ENCODE measurements around the gene HMCN2. TPM values are rescaled to one million over a fixed set of nuclear protein-coding genes. Genes with fewer than 3 reads are reported as not detected.

HMCN2 gene
- total and polyA plus RNA-seq, 2 of the 4 experiments (the other 2 are of a cell fraction): 0.02 TPM; not detected in 1

DNA sequence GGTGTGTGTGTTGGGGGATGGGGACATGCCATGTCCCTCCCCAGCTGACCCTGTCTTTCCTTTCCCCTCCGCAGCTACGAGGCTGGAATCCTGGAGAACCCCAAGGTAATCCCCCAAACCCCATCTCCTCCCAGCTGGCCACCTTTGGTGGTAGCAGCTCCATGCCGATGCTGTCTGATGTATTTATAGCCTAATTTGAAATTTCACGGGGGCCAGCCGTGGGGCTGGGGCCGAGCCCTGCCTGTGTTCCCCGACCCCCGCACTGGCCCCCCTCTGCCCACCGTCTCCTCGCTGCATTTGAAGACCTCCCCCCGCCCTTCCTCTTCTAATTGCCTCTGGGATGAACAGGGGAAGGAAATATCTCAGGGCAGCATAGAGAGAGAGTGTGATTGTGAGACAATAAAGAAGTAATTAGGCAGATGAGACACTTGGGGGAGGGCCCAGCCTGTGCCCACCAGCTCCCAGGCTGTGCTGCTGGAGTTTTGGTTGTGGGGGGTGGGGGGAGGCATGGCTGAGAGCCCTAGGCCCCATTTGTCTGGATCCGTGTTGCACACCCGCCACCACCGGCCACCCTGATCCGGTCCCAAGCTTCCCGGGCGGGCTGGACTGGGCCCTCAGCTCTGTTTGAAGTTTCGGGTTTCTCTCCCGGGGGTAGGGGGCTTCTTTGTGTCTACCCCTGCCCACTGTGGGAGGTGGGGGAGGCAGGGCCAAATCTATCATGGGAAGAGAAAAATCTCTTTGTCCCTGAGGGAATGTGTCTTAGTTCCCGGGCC is 206.0 kb downstream of the HMCN2 start:
- H3K4me2 ChIP-seq (ENCODE audit: low read depth, low read length): no peak overlapping the region
- H2BK5ac ChIP-seq (ENCODE audit: low read depth, low read length, poor library complexity, severe bottlenecking): no peak overlapping the region
- no peak overlapping the region for H3K9ac ChIP-seq (ENCODE audit: low read depth, low read length)
- H4K5ac ChIP-seq (ENCODE audit: low read depth, low read length): no peak overlapping the region
- POLR2A ChIA-PET (ENCODE audit: unreplicated experiment): no interaction called here
- no TSS peak for BruUV-seq (replicated peaks)
- H3K4ac ChIP-seq (ENCODE audit: low read depth, low read length): no peak overlapping the region
- no peak overlapping the region for H2AFZ ChIP-seq (replicated peaks; ENCODE audit: low read length, poor library complexity)
- no peak overlapping the region for H4K8ac ChIP-seq (ENCODE audit: low read depth in 2 of 2, low read length in 2 of 2)
- dilution Hi-C loops (cut with HindIII; ENCODE audit: low sequenced_read_pairs, unreplicated experiment): no loop called here
- H3K27me3 ChIP-seq (ENCODE audit: control insufficient read depth, insufficient read depth, low read length): peaks cover 33% of the 10 kb centered on the region
- ATAC-seq (ENCODE audit: low read depth) (no peak), DNase-seq (no peak)
- no peaks in the 10 kb centered on the region for H3K9me1 ChIP-seq (ENCODE audit: insufficient read depth, low read length)
- no peak overlapping the region for H4K91ac ChIP-seq (ENCODE audit: insufficient read depth, low read depth, low read length)
- no peak overlapping the region for H2BK120ac ChIP-seq (ENCODE audit: low read depth, low read length)
- H2BK15ac ChIP-seq (ENCODE audit: low read depth, low read length): no peak overlapping the region
- H3K27ac ChIP-seq (ENCODE audit: insufficient read depth, low read length): no peak overlapping the region
- WGBS, 2 experiments (ENCODE audit: extremely low coverage in 2 of 2, insufficient read length in 1 of 2): no CpG with 5 or more reads among the region's 20 CpGs
- no peak overlapping the region for H3K4me3 ChIP-seq (ENCODE audit: insufficient read depth, low read depth, low read length)
- no peak overlapping the region for H2AK5ac ChIP-seq (ENCODE audit: low read depth, low read length)
- no peaks in the 10 kb centered on the region for H3K4me1 ChIP-seq (ENCODE audit: control insufficient read depth, insufficient read depth, low read length)
- no peak overlapping the region for H3K18ac ChIP-seq (ENCODE audit: low read depth, low read length)
- in situ Hi-C loops (cut with MboI; ENCODE audit: low sequenced_read_pairs): no loop called here
- intact Hi-C loops (cut with micrococcal nuclease): no loop called here
- H3K14ac ChIP-seq (replicated peaks; ENCODE audit: low read depth, low read length): no peak overlapping the region
- no peaks in the 10 kb centered on the region for H3K36me3 ChIP-seq (ENCODE audit: control insufficient read depth, insufficient read depth, low read length)
- no peaks in the 10 kb centered on the region for H3K79me1 ChIP-seq (ENCODE audit: low read depth in 1 of 2, low read length in 2 of 2)
- H3K56ac ChIP-seq (ENCODE audit: extremely low read depth, insufficient read depth, low read length): no peak overlapping the region
- no peaks in the 10 kb centered on the region for H4K20me1 ChIP-seq (ENCODE audit: insufficient read depth, low read length)
- CTCF ChIA-PET: no interaction called here
- no peaks in the 10 kb centered on the region for H3K9me3 ChIP-seq (ENCODE audit: control insufficient read depth, insufficient read depth, low read length)
- no peak overlapping the region for H2BK20ac ChIP-seq (ENCODE audit: low read depth, low read length)
- no peak for TF ChIP-seq SMC3 (IDR thresholded peaks at IDR 0.05; ENCODE audit: low read depth, low read length)
- no peak for TF ChIP-seq MAFK (IDR thresholded peaks at IDR 0.05; ENCODE audit: low read depth, low read length)
- no peak for TF ChIP-seq FOS (IDR thresholded peaks at IDR 0.05; ENCODE audit: low read depth, low read length)
- TF ChIP-seq, protein P1, sequence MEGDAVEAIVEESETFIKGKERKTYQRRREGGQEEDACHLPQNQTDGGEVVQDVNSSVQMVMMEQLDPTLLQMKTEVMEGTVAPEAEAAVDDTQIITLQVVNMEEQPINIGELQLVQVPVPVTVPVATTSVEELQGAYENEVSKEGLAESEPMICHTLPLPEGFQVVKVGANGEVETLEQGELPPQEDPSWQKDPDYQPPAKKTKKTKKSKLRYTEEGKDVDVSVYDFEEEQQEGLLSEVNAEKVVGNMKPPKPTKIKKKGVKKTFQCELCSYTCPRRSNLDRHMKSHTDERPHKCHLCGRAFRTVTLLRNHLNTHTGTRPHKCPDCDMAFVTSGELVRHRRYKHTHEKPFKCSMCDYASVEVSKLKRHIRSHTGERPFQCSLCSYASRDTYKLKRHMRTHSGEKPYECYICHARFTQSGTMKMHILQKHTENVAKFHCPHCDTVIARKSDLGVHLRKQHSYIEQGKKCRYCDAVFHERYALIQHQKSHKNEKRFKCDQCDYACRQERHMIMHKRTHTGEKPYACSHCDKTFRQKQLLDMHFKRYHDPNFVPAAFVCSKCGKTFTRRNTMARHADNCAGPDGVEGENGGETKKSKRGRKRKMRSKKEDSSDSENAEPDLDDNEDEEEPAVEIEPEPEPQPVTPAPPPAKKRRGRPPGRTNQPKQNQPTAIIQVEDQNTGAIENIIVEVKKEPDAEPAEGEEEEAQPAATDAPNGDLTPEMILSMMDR (conservative IDR thresholded peaks at IDR 0.05; ENCODE audit: low read depth, low read length): no peak
- no peak for TF ChIP-seq RCOR1 (IDR thresholded peaks at IDR 0.05; ENCODE audit: insufficient replicate concordance, low read length)
- TF ChIP-seq NFE2L2 (IDR thresholded peaks at IDR 0.05; ENCODE audit: low read depth, low read length): no peak
- no peak for TF ChIP-seq CEBPB (IDR thresholded peaks at IDR 0.05; ENCODE audit: low read depth, low read length)
- H3K23ac ChIP-seq (ENCODE audit: low read depth, low read length): no peak overlapping the region
- H2AK9ac ChIP-seq (replicated peaks; ENCODE audit: low read depth, low read length, poor library complexity): no peak overlapping the region
